Effector CD4-positive, alpha-beta T cell (primary cell): ENCODE measurements around the gene PLEKHH1.

ENCODE experiments used
- DNase-seq: peaks from one replicate; pipeline ENCODE4 v3.0.0-alpha.2; 2020

Gene PLEKHH1

GRCh38 chr14:67569011-67569650, 36.0 kb downstream of the PLEKHH1 start:
- no peak for DNase-seq

DNA sequence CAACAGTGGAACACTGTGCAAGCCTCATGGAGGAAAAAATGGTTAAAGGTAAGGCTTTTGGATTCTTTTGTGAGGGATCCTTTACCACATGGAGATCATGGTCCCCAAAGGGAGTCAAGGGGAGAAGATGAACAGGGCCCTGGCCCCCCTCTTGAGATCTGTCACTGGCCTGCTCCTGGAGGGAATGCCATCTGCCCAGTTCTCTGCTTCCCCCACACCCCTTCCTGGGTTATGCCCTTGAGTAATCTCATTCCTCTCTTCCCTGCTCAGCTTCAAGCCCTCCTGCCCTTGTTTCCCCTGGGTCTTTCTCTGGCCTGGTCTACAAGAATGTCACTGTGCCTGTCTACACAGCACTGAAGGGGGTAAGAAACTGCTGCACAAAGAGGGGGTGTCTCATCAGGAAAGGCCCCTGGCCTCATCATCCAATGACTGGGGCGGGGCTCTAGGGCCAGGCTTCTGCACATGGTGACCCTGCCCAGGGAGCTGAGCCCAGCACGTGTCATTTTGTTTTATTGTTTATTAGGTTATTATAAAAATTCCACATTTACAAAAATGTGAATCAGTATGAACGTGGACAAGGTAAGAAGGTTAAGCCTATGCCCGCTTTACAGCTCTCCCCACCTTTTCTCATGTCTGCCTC, 36.7 kb downstream of the PLEKHH1 start:
- no peak for DNase-seq

DNA sequence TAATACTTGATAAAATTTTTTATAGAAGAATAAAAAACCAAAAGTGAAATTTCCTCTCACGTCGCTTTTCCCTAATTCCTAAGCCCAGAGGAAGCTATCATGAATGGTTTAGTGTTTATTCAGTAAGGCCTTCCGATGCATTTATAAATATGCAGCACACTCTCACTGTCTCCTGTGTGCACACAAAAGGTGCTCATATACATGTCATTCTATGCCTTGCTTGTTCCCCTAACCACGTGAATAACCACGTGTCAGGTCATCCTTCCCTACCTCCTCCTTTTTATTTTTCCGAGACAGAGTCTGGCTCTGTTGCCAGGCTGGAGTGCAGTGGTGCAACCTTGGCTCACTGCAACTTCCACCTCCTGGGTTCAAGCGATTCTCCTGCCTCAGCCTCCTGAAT, 37.4 kb downstream of the PLEKHH1 start:
- no peak for DNase-seq

DNA sequence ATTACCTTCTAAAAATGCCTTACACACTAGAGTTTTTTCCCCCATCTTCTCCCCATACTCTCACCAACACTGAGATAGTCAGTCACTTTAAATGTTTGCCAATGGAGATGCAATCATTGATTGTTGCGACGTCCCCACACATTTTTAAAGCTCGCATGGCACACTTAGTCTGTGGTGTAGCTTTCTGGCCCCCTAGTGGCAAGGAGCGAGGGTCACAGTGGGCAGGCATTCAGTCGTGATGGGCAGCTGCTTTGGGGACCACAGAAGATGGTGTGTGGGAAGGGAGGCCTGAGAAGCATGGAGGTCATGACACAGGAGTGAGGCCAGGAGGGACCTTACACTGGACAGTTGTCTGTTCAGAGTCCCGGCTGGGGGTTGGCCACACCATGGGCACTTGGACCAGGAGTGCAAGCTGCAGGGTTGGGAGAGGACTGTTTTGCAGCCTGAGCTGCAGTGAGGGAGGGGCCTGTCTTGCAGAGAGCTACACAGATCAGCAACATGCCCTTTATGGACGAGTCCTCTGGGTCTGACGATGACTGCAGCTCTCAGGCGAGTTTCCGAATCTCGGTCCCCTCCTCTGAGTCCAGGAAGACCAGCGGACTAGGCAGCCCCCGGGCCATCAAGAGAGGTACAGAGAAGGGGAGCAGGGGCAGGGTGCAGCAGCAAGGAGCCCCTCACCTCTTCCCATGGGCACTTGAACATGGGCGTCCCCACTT, 38.3 kb downstream of the PLEKHH1 start:
- peak; percentile 57 for DNase-seq

GRCh38 chr14:67571991-67572323, 38.9 kb downstream of the PLEKHH1 start:
- DNase-seq = no peak

GRCh38 chr14:67572608-67573007, 39.5 kb downstream of the PLEKHH1 start:
- DNase-seq = no peak

- DNase-seq = no peak
Observed at GRCh38 chr14:67573228-67574010, 40.3 kb downstream of the PLEKHH1 start.

- no peak for DNase-seq
Observed at GRCh38 chr14:67574156-67574555, 41.1 kb downstream of the PLEKHH1 start.

DNA sequence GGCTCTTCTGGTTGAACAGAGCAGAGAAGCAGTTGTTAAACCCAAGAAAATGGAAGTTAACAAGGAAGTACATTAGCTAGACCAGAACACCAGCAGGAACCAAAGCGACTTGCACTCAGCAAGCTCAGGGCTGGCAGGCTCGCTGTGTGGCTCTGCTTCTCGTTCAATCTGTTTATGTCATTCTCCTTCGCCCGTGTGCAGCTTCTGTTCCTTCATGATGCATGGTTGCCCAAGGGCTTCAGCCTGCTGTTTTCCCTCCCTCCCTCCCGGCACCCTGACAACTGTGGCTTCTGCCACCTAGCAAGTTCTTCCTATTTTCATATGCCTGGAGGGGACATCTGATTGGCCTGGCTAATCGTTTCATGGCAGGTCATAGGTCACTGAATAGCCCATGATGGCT, 41.7 kb downstream of the PLEKHH1 start:
- DNase-seq = no peak

- DNase-seq = no peak
Observed at GRCh38 chr14:67575684-67576083, 42.6 kb downstream of the PLEKHH1 start.

GRCh38 chr14:67576216-67576955, 43.3 kb downstream of the PLEKHH1 start:
- no peak for DNase-seq

- no peak for DNase-seq
Observed at GRCh38 chr14:67577181-67577808, 44.2 kb downstream of the PLEKHH1 start.

DNA sequence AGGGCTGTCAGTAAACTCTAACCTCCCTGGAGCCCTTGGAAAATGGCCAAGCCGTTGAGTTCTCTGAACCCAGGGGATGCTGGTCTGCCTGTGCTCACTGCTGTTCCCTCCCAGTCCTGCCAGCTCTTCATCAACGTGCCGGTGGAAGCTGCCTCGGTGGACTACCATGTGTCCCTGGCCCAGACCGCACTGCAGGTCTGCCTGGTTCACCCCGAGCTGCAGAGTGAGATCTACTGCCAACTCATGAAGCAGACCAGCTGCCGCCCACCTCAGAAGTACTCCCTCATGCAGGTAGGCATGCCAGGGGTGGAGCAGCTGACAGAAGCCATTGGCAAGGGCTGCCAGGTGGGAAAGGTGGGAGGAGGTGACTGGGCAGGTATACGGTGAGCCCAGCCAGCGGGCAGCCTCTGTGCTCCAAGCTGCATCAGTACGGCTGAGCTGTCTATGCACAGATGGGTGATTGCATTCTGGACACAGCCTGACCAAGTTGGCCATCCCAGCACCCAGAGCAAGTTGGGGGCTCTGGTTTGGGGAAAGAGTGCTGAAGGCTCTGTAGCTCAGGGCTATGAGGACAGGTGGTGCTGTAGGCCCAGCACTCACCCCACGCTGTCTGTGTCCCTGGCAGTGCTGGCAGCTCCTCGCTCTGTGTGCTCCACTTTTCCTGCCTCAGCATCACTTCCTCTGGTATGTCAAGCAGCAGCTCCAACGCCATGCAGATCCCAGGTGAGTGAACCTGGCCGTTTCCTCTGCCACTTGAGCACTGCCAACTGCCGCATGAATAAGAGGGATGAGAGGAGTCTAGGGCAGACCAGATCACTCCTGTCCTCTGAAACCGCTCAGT, 45.0 kb downstream of the PLEKHH1 start:
- no peak for DNase-seq

GRCh38 chr14:67579040-67579439, 46.0 kb downstream of the PLEKHH1 start:
- no peak for DNase-seq

GRCh38 chr14:67579636-67580035, 46.5 kb downstream of the PLEKHH1 start:
- DNase-seq = no peak

- no peak for DNase-seq
Observed at GRCh38 chr14:67580336-67581171, 47.5 kb downstream of the PLEKHH1 start.

DNA sequence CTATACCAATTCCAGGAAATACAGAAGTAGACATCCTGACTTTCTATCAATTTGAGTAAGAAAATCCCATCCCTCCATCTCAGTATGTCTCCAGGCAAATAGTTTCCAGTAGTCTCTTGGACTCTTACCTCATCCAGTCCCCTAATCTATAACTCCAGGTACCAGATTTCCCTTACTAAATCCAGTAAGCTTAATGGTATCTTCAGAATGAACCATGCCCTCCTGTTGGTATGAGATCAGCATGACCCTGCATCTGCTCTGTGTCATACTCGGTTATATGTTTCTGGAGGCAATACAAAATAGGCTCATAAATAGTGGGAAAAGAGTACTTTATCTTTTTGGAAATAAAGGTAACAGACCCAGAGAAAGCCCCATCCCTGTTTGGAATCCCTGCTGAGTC, 48.6 kb downstream of the PLEKHH1 start:
- no peak for DNase-seq

DNA sequence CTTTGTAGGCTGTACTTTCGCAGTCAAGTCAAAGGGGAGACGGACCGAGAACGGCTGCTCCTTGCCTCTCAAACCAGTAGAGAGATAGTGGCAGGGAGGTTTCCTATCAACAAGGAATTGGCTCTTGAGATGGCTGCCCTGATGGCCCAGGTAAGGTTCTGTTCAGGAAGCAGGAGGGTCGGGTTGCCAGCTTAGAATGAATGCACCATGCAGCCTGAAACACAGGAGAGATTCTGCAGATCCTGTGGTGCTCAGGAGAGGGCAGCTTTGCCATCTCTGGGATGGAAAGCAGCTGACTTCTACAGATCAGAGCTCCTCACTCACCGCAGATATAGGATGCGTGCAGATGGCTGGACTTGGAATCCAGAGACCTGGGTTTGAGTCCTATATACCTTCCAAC, 49.0 kb downstream of the PLEKHH1 start:
- no peak for DNase-seq

DNA sequence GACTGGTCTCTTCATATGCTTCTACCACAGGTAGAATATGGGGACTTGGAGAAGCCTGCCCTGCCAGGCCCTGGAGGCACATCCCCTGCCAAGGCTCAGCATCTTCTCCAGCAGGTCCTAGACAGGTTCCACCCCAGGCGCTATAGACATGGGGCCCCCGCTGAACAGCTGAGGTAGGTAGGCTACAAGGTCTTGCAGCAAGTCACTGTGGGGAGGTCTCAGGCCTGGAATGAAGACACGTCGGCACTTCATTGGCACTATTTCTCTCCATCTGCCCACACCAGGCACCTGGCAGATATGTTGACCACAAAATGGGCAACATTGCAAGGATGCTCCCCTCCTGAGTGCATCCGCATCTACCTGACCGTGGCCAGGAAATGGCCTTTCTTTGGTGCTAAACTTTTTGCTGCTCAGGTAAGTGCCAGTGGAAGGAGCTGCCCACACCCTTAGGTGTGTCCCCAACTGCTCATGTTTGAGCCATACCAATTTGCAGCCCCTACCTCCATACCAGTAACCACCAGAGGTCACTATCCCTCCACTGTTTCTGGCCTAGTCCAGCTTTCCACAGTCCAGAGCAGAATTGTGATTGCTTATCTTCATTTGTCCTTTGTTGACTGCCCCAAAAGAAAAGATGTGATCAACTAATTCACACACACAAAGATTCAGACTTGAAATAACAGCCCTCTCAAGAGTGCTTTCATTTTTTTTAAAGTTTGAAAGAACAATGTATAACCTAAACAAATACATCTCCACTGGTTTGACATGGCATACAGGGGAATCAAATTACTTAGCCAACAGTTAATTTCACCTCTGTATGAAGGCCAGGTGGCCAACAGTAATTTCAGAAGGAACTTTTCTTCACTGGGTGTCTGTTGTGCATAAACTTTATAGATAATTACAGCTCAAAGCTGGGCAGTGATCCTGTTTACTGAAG, 50.9 kb downstream of the PLEKHH1 start:
- DNase-seq = peak; percentile 10
